GM23248 (cell line): ENCODE measurements around the gene REPS1.

ENCODE experiments used
- EZH2 ChIP-seq: fragments of 200-600 bp; sonication (generic); IDR thresholded peaks from 2 replicates; pipeline ENCODE4 v1.6.1; 2018; ENCODE audit warnings: antibody characterized with exemption, mild to moderate bottlenecking; ENCODE audit not compliant: insufficient read depth, poor library complexity, severe bottlenecking
- EZH2phosphoT487 ChIP-seq: fragments of 200-600 bp; sonication (generic); IDR thresholded peaks from 2 replicates; pipeline ENCODE4 v1.6.1; 2018; ENCODE audit warnings: antibody characterized with exemption, moderate library complexity, mild to moderate bottlenecking, low read depth; ENCODE audit not compliant: insufficient read depth

- TF ChIP-seq EZH2 (no peak), EZH2phosphoT487 (no peak)
Measured at GRCh38 chr6:139017227-139017626, 29.2 kb upstream of the REPS1 start.
